Right kidney (tissue), 1 donor: ENCODE measurements around the gene TMIGD3.

Source experiments
- DNase-seq: peaks from one replicate; pipeline ENCODE4 v3.0.0-alpha.2; 2016

The TMIGD3 gene

GRCh38 chr1:111446967-111447892, 56.2 kb downstream of the TMIGD3 start:
- DNase-seq, result no peak

- no peak for DNase-seq
Measured at GRCh38 chr1:111446546-111446945, 56.9 kb downstream of the TMIGD3 start.

- no peak for DNase-seq
Measured at GRCh38 chr1:111444031-111444430, 59.4 kb downstream of the TMIGD3 start.

DNA sequence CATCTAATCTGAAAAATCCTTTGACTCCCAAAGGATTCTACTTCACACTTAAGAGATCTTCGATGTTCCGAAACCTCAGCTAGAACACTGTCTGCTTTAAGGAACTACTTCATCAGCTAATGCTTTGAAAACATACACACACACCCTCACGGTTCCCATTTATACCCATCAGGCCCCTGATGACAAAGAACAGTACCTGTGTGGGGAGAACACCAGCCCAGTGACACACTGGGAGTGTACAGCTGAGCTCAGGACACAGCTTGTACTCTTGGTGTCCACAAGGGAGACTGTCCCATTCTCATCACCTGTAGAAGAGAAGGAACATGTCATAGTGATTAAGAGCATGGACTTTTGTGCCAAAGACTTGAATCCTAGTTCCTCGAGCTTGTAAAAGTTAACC, 61.0 kb downstream of the TMIGD3 start:
- no peak for DNase-seq

DNA sequence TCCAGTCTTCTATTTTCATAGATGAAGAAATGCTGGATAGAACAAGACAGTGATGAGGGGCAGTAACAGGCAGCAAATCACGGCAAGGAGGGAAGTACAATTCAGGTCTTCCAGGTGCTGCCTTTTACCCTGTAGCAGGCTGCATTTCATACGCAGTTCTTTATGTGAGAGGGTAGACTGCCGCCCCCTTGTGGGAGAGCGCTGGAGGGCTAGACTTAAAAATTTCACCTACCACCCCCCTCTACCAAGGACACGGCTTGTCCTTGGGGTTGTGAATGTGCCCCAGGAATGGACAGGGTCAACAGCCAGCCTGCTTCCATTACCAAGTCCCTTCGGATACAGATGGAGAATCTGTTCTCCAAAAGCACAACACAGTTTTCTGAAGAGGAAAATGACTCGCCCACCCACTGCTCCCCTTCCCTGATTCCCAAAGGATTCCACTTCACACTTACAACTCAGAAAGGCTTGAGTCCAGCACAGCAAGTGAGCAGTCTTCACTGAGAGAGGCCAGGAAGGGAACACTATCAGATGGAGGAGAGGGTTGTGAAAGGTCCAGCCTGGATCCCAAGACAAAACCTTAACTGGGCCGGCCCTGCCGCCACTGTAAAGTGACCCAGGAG, 61.8 kb downstream of the TMIGD3 start:
- DNase-seq, result no peak

- DNase-seq, result no peak
Measured at GRCh38 chr1:111439461-111440351, 63.7 kb downstream of the TMIGD3 start.

GRCh38 chr1:111436726-111437125, 66.7 kb downstream of the TMIGD3 start:
- no peak for DNase-seq
